ENCODE results near the gene EVA1C.
"Not testable (repeated sequence)": the region's sequence is repeated elsewhere in the genome, so short reads cannot be mapped to it uniquely, and the experiment has no call there.

EVA1C gene

GRCh38 chr21:32412162-32413014 lies at the start of gene EVA1C:
Gene EVA1C (plus strand): TSS chr21:32412706. CDS start chr21:32412854, 148 bp downstream.
- DNase-seq (ENCODE audit: low read depth in 2 of 2) = peak; percentile 53 to 62

GRCh38 chr21:32364387-32364786 lies 48.1 kb upstream of the EVA1C start:
- no peak for DNase-seq (ENCODE audit: low read depth in 2 of 2)

- no peak for DNase-seq (ENCODE audit: low read depth in 2 of 2)
Measured at GRCh38 chr21:32364796-32365195, 47.7 kb upstream of the EVA1C start.

GRCh38 chr21:32366191-32366590 lies 46.3 kb upstream of the EVA1C start:
- no peak for DNase-seq (ENCODE audit: low read depth in 2 of 2)

- no peak for DNase-seq (ENCODE audit: low read depth in 2 of 2)
Measured at GRCh38 chr21:32367158-32367557, 45.3 kb upstream of the EVA1C start.

- DNase-seq (ENCODE audit: low read depth in 2 of 2) = no peak
Measured at GRCh38 chr21:32368386-32368785, 44.1 kb upstream of the EVA1C start.

GRCh38 chr21:32368961-32369360 lies 43.5 kb upstream of the EVA1C start:
- DNase-seq (ENCODE audit: low read depth in 2 of 2) = not testable (repeated sequence)

- DNase-seq (ENCODE audit: low read depth in 2 of 2) = no peak
Measured at GRCh38 chr21:32370998-32371766, 41.3 kb upstream of the EVA1C start.

- no peak for DNase-seq (ENCODE audit: low read depth in 2 of 2)
Measured at GRCh38 chr21:32371913-32372314, 40.6 kb upstream of the EVA1C start.

- no peak for DNase-seq (ENCODE audit: low read depth in 2 of 2)
Measured at GRCh38 chr21:32372755-32373154, 39.8 kb upstream of the EVA1C start.

- DNase-seq (ENCODE audit: low read depth in 2 of 2) = no peak
Measured at GRCh38 chr21:32377506-32377905, 35.0 kb upstream of the EVA1C start.

GRCh38 chr21:32377991-32378390 lies 34.5 kb upstream of the EVA1C start:
- no peak for DNase-seq (ENCODE audit: low read depth in 2 of 2)

GRCh38 chr21:32378956-32379355 lies 33.5 kb upstream of the EVA1C start:
- no peak for DNase-seq (ENCODE audit: low read depth in 2 of 2)

- DNase-seq (ENCODE audit: low read depth in 2 of 2) = no peak
Measured at GRCh38 chr21:32380940-32381339, 31.6 kb upstream of the EVA1C start.

GRCh38 chr21:32381571-32381970 lies 30.9 kb upstream of the EVA1C start:
- no peak for DNase-seq (ENCODE audit: low read depth in 2 of 2)

- DNase-seq (ENCODE audit: low read depth in 2 of 2) = no peak
Measured at GRCh38 chr21:32382108-32382644, 30.3 kb upstream of the EVA1C start.

GRCh38 chr21:32383812-32384211 lies 28.7 kb upstream of the EVA1C start:
- no peak for DNase-seq (ENCODE audit: low read depth in 2 of 2)

- DNase-seq (ENCODE audit: low read depth in 2 of 2) = no peak
Measured at GRCh38 chr21:32386195-32386870, 26.2 kb upstream of the EVA1C start.

GRCh38 chr21:32387151-32387550 lies 25.4 kb upstream of the EVA1C start:
- no peak for DNase-seq (ENCODE audit: low read depth in 2 of 2)

GRCh38 chr21:32388306-32388705 lies 24.2 kb upstream of the EVA1C start:
- DNase-seq (ENCODE audit: low read depth in 2 of 2) = no peak

GRCh38 chr21:32389337-32390015 lies 23.0 kb upstream of the EVA1C start:
- no peak for DNase-seq (ENCODE audit: low read depth in 2 of 2)
